Ureter (tissue), 1 donor: ENCODE results near the gene SPATS2L. TPM values are rescaled to one million over a fixed set of nuclear protein-coding genes. Genes with fewer than 3 reads are reported as not detected.

Source experiments
- DNase-seq: peaks from one replicate; pipeline ENCODE4 v3.0.0-alpha.2; 2020; ENCODE audit warnings: low spot score
- total RNA-seq: library from RNA; stranded (reverse); gene quantifications from one replicate; pipeline ENCODE4 v1.2.4, GENCODE V29; 2023
- donor health status: DM: yes; HTN: yes; CAD: no.

Gene SPATS2L
- total RNA-seq, 1 donor from 2014 or later: 114 TPM

- DNase-seq: no peak
Measured at GRCh38 chr2:200442471-200442870, 136.0 kb downstream of the SPATS2L start.

GRCh38 chr2:200443376-200443775 lies 136.9 kb downstream of the SPATS2L start:
- DNase-seq: no peak

- DNase-seq: no peak
Measured at GRCh38 chr2:200443916-200444315, 137.4 kb downstream of the SPATS2L start.

- no peak for DNase-seq
Measured at GRCh38 chr2:200444530-200444929, 138.0 kb downstream of the SPATS2L start.

GRCh38 chr2:200445284-200445683 lies 138.8 kb downstream of the SPATS2L start:
- DNase-seq: no peak

GRCh38 chr2:200446612-200447011 lies 140.1 kb downstream of the SPATS2L start:
- no peak for DNase-seq

- no peak for DNase-seq
Measured at GRCh38 chr2:200447139-200447855, 140.8 kb downstream of the SPATS2L start.

GRCh38 chr2:200448455-200448854 lies 142.0 kb downstream of the SPATS2L start:
- no peak for DNase-seq

GRCh38 chr2:200449149-200449548 lies 142.7 kb downstream of the SPATS2L start:
- DNase-seq: no peak

GRCh38 chr2:200450288-200450687 lies 143.8 kb downstream of the SPATS2L start:
- DNase-seq: no peak

GRCh38 chr2:200451511-200451910 lies 145.0 kb downstream of the SPATS2L start:
- DNase-seq: no peak

- DNase-seq: no peak
Measured at GRCh38 chr2:200452377-200452776, 145.9 kb downstream of the SPATS2L start.

- no peak for DNase-seq
Measured at GRCh38 chr2:200453142-200453852, 146.8 kb downstream of the SPATS2L start.

GRCh38 chr2:200453853-200454534 lies 147.5 kb downstream of the SPATS2L start:
- no peak for DNase-seq

- no peak for DNase-seq
Measured at GRCh38 chr2:200454927-200455801, 148.7 kb downstream of the SPATS2L start.

- DNase-seq: no peak
Measured at GRCh38 chr2:200455958-200456421, 149.5 kb downstream of the SPATS2L start.

- DNase-seq: no peak
Measured at GRCh38 chr2:200456567-200456966, 150.1 kb downstream of the SPATS2L start.

- DNase-seq: no peak
Measured at GRCh38 chr2:200459101-200459500, 152.6 kb downstream of the SPATS2L start.

- no peak for DNase-seq
Measured at GRCh38 chr2:200461846-200462710, 155.6 kb downstream of the SPATS2L start.

GRCh38 chr2:200463452-200463851 lies 157.0 kb downstream of the SPATS2L start:
- DNase-seq: no peak
